ENCODE data around the gene CREB3L2.
"Not testable (repeated sequence)": the region's sequence is repeated elsewhere in the genome, so short reads cannot be mapped to it uniquely, and the experiment has no call there.

Gene CREB3L2

DNA sequence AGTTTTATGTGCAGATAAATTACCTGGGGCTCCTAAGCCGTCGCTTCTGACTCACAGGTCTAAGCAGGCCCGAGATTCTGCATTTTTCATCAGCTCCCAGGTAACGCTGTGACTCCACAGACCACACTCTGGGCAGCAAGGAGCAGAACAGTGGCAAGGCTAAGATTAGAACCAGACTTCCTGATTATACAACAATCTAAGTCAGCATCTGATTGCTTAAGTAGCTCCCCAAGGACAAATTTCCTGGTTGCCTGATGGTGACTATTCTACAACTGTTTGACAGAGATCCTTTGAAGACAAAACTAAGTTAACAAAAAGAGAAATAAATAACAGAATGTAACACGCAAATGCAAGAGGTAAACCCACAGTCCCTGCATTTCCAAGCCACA is 69.0 kb downstream of the CREB3L2 start:
- DNase-seq (ENCODE audit: low read depth), result no peak

GRCh38 chr7:137931823-137932222 is 70.1 kb downstream of the CREB3L2 start:
- DNase-seq (ENCODE audit: low read depth), result no peak

DNA sequence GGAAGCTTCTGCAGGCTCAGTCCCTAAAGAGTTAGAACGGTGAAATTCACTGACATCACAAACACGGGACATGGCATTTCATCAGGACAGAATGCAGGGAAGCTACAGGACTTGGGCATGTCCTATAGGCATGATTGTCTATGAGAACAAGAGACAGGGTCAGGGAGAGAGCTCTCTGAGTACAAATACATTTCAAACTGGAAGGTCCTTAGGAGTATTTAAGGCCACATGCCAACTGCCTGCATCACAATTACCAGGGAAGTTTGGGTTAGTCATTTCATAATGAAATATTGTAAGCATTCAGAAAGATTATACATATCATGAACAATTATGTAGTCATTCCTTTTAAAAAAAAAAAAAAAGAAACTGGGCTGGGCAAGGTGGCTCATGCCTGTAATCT is 71.3 kb downstream of the CREB3L2 start:
- DNase-seq (ENCODE audit: low read depth), result no peak

GRCh38 chr7:137928626-137929025 is 73.3 kb downstream of the CREB3L2 start:
- no peak for DNase-seq (ENCODE audit: low read depth)

DNA sequence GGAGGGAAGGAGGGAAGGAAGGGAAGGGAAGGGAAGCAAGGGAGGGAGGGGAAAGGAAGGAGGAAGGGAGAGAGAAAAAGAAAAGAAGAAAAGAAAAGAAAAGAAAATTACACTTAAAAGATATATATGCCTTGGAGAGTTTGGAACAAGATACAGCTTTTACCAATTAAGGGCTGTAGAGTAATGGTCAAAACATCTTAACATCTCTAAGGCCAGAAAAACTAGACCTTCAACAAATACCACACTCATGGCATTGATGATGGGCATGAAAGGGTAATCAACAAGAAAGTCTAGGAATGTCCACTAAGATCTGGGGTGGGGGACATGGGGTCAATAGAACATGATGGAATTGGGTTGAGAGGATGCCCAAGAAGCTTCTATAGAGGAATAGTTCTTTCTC is 74.5 kb downstream of the CREB3L2 start:
- no peak for DNase-seq (ENCODE audit: low read depth)

- DNase-seq (ENCODE audit: low read depth), result not testable (repeated sequence)
Measured at GRCh38 chr7:137926206-137926605, 75.7 kb downstream of the CREB3L2 start.

- DNase-seq (ENCODE audit: low read depth), result no peak
Measured at GRCh38 chr7:137925754-137926153, 76.1 kb downstream of the CREB3L2 start.

DNA sequence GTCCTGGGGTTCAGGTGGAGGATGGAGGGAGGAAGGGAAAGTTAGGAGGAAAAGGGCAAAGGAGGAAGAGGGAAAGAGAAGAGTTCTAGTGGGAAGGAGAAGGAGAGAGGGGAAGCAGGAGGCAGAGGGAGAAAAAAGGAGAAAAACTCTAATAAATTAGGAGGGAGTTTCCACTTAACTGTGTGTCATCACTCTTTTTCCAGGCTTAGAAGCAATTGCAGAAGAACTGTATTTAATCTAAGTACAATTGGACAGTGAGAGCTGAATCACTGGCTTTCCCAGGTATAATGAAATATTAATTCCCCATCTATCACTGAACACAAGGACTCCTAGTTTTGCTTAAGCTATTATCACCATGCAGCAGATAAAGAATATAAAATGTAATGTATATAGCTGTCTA is 76.8 kb downstream of the CREB3L2 start:
- no peak for DNase-seq (ENCODE audit: low read depth)

- no peak for DNase-seq (ENCODE audit: low read depth)
Measured at GRCh38 chr7:137923380-137923779, 78.5 kb downstream of the CREB3L2 start.

DNA sequence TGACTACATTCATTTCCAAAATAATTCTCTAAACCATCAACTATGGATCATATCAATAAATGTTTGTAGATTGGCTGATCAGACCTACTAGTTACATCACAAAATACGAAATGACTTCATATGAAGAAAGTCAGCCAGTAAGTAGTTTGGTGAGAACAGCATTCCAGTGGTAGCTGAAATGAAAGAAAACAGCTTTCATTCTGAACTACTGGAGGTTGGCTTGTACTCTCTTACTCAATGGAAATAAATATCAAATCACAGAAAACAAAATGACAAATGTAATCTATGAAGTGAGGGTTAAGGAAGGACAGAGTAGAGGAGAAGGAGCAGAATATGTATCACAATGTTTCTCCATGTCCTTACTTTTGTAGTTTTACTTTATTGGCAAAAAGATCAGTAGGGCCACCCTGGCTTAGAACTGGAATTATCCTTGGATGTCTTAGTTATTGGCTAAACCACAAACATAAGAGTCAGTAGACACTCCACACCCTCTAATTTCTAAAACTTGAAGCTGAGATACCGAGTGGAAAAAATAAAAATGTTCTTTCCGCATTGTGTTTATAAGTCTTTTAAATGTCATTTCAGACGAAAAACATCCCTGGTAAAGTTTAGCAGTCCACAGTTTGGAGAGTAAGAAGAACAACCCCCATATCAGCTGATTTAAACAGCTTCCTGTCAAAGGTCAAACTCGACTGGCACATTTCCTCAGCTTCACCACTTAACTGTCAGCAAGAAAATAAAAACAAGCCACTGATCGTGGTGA is 81.1 kb downstream of the CREB3L2 start:
- DNase-seq (ENCODE audit: low read depth), result no peak

DNA sequence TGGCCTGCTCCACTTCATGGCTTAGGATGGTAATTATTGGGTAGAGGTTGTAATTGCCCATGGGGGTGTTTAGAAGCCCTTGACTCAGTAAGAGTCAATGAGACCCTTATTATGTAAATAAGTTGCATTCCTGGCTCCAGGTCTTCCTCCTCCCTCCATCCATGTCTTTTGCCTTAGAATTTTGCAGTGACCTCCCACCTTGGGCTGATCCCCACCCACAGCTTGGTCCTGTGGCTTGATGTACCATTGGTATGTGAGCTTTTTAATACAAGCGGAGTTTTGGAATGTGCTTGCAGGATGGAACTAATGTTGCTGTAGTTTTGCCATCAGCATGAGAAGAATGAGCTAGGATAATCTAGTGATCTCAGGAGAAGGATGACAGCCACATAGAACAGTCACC is 81.9 kb downstream of the CREB3L2 start:
- DNase-seq (ENCODE audit: low read depth), result no peak

DNA sequence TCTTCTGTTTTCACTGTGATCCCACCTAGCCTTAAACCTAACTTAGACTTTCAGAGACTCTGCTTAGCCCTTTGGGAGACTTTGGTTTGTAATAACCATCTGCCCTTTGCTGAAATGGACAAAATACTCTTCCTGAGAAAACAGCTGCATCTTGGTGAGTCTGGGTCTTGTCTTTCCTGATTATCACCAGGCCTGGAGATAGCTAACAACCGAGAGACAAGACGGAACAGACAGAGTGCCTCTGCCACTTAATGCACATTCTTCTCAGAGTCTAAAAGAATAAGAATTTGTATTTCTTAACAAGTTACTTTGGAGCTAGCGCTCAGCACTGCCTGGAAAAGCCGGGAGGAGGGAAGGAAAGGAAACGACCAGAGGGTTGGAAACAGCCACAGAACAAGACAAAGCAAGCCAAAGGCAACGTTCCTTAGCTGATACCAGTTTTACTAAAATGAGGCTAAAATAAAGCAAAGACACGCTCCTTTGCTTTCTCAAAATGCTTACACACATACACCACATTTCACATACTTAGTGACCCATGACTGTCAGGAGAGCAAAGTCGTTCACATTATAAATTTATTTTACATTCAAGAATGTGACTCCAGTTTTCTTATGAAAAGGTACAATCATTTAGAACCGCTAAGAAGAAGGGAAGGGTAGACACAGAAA is 84.8 kb downstream of the CREB3L2 start:
- no peak for DNase-seq (ENCODE audit: low read depth)

DNA sequence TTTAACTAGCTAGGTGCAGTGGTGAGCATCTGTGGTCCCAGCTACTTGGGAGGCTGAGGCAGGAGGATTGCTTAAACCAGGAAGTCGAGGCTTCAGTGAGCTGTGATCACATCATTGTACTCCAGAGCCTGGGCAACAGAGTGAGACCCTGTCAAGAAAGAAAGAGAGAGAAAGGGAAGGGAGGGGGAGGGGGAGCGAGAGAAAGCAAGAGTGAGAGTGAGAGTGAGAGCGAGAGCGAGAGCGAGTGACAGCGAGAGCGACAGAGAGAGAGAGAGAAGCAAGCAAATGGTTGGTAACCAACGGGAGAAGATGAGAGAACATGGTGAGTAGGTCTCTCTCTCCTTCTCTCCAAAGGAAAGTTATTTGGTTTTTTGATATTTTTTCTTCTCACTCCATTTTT is 85.3 kb downstream of the CREB3L2 start:
- DNase-seq (ENCODE audit: low read depth), result no peak

DNA sequence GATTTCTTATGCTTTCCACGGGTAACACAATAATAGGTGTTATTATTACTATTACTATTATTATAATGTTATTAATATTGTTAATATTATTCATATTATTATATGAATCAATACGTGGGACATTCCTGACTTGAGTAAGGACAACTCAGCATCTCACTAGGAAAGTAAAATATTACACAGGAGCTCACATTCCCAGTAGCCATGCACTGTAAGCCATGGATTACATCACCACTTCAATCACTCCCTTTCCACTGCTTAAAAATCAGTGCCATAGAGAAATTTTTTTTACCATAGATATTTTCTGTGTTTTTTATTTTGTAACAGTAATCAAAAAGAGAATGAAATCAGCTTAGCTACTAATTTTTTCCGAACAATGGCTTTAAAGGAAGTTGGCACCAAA is 86.6 kb downstream of the CREB3L2 start:
- no peak for DNase-seq (ENCODE audit: low read depth)

DNA sequence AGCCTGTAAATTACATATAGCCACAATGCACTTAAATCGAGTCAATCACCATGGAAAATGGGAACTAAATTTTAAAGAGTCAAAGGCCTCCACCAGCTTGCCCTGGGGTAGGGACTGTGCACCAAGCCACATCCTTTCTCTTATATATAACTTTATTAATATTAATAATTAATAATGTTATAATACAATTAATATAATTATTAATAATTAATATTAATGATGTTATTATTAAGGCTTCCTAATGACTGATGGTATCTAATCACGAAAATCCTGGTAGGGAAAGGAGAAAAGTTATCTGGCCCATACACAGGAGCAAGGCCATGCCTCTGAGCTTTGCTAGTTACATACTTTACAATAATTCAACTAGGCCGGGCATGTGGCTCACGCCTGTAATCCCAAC is 87.9 kb downstream of the CREB3L2 start:
- DNase-seq (ENCODE audit: low read depth), result no peak

GRCh38 chr7:137909042-137909441 is 92.8 kb downstream of the CREB3L2 start:
- DNase-seq (ENCODE audit: low read depth), result no peak

DNA sequence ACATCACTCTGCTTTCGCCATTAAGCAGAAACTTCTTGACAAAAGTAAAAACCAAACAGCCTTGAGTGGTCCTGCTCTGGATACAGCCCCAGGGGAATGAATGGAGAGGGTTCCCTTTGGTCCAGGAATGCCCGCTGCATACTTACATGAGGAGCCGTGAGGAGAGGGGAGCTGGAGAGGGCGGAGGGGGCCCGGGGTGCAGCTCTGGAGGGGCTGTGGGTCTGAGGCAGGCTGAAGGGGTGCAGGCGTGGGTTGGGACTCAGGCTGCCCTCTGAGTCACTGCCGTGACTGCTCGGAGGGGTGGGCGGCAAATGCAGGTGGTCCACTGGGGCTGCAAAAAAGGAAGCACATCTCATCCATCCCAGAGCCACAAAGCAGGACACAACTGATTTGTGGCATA is 93.8 kb downstream of the CREB3L2 start:
- DNase-seq (ENCODE audit: low read depth), result no peak

DNA sequence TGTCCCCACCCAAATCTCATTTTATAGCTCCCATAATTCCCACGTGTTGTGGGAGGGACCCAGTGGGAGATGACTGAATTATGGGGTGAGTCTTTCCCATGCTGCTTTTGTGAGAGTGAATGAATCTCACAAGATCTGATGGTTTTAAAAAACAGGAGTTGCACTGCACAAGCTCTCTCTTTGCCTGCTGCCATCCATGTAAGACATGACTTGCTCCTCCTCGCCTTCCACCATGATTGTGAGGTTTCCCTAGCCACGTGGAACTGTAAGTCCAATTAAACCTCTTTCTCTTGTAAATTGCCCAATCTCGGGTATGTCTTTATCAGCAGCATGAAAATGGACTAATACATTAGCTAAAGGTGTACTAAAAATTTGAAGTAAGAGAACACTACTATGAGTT is 95.2 kb downstream of the CREB3L2 start:
- DNase-seq (ENCODE audit: low read depth), result not testable (repeated sequence)

GRCh38 chr7:137904833-137905232 is 97.1 kb downstream of the CREB3L2 start:
- DNase-seq (ENCODE audit: low read depth), result no peak

DNA sequence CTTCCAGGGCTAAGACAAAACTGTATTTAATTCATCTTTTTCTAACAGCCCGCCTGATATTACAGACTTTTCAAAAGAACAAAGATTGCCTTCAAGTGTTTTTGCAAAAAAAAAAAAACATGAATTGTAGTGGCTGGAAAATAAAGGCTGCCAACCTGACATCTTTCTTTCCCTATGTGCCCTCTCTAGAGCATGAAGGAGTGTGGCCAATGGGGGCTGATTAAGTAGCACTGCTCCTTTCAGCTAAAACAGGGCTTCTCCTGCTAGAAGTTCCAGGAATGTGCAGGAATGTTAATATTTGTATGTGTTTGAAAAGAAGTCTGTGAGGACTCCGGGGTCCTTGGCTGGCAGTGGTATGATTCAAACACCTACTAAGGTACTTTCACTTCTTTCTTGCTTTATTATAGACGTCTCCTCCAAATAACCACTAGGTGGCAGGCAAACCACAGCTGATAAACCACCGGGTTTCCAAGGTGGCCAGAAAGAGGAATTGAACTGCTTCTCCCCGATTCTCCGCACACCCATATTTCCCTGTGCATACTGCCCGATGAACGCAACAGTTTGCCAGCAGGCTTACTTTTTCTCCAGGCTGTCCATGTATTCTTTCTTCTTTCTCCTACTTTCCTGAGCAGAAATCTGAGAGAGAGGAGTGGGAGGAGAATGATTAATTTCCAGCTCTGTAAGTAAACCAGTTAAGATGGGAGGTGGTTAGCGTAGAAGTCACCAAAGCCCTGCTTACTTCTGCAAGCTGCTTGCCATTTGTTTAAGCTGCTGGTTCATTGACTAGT is 98.3 kb downstream of the CREB3L2 start:
- DNase-seq (ENCODE audit: low read depth), result peak; percentile 22

GRCh38 chr7:137900137-137900536 is 101.7 kb downstream of the CREB3L2 start:
- DNase-seq (ENCODE audit: low read depth), result no peak

DNA sequence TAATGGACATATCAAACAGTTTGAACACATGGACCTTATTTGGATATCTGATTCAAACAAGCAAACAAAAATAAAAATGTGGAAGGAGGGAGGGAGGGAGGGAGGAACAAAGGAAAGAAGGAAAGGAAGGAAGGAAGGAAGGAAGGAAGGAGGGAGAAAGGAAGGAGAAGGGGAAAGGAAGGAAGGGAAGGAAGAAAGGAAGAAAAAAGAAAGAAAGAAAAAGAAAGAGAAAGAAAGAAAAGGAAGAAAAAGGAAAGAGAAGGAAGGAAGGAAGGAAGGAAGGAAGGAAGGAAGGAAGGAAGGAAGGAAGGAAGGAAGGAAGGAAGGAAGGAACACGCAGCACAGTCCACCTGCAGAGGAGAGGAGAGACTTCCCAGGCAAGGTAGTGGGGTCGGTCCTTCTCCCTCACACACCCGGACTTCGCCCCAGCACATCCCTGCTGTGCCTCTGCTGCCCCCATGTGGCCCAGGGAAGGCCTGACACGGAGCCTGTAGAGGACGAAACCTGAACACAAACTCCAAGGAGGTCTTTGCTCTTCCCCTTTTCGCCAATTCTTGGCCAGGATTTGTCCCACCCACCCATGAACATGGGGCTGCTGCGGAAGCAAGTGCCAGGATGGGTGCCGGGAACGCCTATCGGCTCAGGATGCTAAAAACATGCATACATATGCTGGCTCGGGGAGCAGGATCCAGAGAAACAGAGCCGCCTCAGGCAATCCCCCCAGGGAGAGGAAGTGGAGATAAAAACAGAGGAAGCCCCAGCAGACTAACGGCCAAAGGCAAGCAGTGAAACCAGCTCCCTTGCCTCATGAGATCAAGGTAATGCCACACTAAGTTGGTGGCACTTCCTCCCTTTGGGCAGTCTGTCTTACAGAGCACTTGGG is 102.8 kb downstream of the CREB3L2 start:
- DNase-seq (ENCODE audit: low read depth), result peak; percentile 51
